Measurements from ENCODE around the gene PLXNA4.

Gene PLXNA4

DNA sequence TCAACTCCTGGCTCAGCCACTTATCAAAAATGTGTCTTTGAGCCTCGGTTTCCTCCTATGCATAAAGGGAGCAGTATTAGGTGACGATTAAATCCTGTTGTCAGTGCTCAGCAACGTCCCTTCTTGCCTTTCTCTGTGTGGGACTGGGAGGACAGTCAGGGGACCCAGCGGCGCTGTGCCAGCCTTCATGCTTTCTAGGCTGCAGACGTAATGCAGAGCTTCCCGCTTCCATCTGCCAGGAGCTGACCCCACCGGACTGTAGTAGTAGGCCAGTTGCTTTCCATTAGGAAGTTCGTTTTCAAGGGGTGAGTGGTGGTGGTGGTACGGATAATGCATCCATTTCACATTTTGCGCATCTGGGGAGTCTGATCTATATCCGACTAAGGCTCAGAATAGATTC, 321.8 kb downstream of the PLXNA4 start:
- DNase-seq: no peak

DNA sequence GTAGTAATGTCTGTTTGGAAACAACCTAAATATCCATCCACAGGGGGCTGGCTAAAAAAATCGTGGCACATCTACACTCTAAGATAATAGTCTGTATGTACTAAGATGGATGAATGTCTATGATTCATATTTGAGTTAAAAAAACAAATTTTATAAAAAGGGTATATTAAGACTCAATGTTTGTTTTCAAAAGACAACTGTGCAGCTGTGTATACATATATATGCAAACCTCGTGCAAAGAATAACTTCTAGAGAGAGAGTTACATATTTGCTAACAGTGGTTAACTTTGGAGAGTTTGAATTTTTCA, 323.5 kb downstream of the PLXNA4 start:
- no peak for DNase-seq

DNA sequence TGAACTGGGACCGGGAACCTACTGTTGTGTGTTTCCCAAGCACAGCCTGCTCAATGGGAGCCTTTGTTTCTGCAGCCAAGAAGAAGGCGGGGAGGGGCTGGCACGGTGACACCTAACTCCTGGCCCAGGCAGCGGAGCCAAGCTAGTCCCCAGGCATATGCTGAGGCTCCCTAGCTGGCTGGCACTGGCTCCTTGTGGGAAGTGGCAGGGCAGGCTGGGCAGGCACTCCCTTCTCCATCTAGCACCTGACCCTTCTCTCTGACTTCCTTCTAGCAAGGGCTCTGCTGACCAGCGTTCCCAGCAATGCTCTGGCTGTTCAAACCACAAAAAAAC, 325.0 kb downstream of the PLXNA4 start:
- no peak for DNase-seq

DNA sequence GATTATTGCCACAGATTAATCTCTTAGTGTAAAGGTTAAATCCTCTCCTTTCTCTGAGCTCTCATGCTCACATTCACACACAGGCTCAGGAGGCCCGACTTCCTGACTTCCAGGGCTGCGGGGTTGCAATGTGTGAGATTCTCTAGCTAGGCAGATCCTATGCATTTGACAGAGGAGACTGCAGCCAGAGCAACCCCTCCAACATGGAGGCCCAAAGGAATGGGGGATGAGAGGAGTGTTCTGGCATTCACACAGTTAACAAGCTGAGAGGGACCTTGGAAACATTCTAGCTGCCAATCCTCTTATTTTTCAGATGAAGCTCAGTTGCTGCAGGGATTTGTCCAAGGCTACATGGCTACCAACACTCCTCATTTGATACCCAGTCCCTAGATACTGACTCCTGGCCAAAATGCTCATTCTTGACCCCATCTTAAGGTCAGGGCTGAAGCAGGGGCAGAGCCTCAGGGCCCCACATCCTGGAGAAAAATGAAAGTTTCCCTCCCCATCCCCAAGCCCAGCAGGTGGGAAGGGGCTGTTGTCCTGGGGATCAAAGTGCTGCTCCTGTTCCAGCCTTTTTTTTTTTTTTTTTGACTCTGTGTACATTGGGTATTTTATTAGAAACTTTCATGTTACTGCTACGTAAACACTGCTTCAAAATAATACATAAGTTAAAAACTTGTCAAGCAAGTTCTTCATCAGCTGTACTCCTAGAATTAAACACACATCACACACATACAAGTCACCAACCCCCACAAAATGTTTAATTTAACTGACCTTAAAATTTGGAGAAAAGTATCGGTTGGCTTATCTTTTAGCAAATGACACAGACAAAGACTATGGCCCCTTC, 325.6 kb downstream of the PLXNA4 start:
- no peak for DNase-seq

DNA sequence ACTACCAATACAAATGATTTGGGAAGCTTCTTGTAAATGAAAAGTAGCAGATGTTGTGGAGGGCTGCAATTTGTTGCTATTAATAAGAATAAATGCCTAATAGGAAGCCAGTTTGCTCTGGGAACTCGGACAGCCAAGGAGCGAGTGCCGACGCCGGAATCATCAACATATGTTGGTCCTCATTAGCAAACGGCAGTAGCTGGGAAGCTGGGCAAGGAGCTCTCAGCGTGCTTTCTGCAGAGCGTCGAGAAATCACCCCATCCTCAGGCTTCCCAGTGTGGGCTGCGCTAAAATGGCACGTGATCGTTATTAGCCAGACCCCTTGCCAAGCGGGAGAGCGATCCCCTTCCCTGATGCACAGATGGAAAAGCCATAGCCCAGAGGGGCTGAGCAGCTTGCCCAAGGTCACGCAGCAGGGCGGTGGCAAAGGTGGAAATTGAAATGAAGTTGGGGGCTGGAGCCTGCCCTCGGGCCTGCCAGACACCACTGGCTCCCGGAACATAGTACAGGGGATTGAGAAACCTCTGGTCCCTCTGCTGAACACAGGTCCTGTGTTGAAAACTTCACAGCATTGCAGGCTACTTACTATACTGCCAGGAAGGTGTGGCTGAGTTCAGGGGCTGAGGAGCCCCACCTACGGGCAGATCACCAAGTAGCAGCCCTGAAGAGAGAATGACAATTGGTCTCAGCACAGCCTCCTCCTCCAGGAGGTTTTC, 326.9 kb downstream of the PLXNA4 start:
- DNase-seq: no peak

DNA sequence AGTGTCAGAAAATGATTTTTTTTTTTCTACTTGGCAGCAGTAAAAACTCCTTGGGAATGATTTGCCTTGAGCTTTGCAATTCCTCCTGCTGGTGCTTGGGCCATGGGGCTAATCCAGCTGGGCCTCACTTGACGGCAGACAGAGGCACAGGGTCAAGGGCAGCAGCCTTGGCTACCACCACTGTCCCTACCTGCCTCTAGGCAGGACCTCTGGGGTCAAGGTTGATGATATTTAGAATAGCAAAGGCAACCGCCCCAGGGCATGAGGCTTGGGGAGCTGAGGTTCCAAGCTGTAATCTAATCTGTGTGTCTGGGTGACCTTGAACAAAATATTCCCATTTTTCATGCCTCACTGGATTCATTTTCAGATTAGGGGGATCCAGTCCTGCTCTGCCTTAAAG, 327.4 kb downstream of the PLXNA4 start:
- no peak for DNase-seq

DNA sequence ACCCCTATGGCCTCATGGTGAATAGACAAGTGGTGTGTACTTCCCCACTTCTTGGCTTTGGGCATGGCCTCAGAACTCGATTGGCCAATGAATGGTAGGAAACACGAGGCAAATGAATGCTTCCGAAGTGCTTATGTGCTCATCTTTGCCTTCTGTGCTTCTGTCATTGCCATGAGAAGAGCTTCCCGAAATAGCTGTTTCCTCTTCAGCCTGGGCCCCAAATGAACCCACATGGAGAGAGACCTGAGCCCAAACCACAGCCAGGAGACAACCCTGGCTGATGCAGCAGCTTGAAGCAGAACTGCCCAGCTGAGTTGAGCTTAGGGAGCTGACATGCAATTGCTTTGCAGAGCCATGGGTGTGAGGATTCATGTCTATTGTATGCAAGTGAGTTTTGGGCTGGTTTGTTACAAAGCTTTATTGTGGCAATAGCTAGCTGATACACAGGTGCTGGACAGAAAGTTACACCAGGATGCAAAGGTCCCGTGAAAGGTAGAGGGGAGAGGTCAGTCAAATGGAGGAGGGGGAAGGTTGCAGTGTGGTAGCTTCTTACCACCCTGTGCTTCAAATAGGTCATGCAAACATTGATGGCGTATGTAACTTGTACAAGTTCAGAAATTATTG, 328.2 kb downstream of the PLXNA4 start:
- DNase-seq: no peak

DNA sequence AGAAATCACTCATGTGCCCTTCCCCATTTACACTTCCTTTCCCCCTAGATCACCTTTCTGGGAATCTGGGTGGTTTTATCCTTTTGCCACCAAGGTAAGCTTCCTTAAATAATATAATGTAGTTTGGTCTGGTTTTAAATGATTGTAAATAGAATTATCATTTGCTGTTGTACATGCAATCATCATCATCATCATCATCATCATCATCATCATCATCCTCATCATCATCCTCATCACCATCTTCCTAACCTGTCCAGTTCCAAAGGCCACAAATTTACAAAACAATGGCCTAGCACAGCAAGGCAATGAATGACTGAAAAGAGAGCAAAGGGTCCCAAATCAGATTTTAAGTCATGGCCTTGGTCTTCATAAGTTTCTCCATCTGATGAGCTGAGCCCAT, 329.7 kb downstream of the PLXNA4 start:
- DNase-seq: no peak

DNA sequence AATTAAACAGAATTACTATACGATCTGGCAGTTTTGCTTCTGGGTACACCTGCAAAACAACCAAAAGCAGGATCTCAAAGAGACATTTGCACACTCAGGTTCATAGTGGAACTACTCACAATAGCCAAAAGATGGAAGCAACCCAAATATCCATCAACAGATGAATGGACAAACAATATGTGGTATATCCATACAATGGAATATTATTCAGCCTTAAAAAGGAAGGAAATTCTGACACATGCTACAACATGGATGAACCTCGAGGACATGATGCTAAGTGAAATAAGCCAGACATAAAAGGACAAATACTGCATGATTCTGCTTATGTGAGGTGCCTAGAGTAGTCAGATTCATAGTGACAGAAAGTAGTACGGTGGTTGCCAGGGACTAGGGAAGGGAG, 330.7 kb downstream of the PLXNA4 start:
- no peak for DNase-seq

DNA sequence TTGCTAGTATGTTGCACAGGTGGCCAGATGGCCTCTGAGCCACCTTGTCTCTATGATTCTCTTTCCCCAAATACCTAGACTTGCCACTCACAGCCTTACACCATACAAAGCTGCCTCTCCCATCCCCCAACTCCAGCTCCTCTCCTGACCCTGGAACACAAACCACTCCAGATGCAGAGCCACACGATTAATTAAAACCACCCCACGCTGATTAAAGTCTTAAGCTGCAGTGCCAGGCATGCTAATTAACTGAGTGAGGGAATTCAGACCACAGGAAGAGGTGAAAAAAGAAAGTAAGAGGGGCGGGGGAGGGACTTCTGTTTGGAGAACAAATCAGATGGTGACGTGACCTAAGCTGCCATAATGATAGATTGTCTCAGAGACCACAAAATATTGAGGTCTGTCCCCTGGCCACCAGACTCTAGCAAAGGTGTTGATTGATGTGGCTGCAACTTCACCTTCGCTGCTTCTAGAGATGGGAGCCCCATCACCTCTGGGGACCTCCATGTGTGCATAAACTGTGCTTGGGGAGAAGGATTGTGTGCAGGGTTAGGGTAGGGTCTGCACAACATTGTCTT, 331.3 kb downstream of the PLXNA4 start:
- no peak for DNase-seq

DNA sequence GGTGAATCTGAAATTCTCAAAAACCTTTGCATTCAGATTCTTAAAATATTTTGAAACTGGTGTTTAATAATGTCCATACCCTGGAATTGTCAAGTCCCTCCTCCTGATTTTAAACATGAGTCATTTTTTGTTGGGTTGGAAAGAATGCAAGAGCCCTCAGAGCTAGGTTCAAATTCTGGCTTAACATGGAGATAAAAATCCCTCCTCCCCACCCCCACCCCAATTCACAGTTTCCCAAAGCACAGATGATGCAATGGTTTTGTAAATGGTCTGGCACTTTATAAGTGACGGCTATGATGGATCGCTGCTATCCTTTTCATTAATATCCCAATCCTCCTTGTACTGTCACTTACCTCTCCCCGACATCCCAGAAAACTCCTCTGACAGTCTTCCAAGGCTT, 332.8 kb downstream of the PLXNA4 start:
- no peak for DNase-seq

DNA sequence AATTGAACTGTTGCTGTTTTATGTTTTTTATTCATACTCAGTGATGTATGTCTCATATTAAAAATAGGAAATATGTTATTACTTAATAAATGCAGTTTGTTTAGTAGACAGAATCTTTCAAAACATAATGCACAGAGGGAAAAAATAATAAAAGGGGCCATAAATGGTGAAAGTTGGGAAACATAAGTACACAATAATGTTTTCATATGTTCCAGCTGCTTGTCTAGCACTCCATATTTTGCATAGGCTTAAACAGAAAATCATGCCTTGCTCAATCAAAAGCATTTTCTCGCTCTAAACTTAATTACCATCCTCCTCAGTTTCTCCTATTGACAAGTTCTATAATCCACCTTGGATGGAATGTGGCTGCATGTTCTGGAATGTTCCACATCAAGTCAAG, 333.2 kb downstream of the PLXNA4 start:
- DNase-seq: no peak

DNA sequence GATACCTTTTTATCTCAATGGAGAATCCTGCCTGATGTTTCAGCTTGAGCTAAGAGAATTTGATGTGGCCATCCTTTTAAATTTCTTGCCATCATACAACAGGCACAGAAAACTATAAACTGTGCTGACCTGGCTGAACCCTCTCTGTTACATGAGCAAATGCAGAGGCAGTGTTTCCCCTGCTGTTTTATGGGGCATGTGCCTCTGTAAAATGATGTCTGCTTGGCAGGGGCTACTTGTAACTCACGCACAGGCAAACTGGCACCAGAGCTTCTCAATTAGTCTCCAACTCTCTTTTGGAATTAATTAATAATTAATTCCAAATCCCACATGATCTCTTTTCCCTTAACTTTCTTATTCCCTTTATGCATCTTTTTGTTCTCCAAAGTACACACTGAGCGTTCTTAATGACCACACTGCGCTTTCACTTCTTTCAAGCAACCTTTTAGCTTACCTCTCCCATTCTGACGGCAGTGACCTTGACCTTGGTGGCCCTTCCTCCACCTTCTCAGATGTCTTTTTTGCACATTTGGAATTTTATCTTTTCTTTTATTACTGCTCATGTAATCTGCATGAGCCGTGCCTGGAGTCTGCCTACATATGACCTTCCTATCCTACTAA, 334.0 kb downstream of the PLXNA4 start:
- DNase-seq: no peak

DNA sequence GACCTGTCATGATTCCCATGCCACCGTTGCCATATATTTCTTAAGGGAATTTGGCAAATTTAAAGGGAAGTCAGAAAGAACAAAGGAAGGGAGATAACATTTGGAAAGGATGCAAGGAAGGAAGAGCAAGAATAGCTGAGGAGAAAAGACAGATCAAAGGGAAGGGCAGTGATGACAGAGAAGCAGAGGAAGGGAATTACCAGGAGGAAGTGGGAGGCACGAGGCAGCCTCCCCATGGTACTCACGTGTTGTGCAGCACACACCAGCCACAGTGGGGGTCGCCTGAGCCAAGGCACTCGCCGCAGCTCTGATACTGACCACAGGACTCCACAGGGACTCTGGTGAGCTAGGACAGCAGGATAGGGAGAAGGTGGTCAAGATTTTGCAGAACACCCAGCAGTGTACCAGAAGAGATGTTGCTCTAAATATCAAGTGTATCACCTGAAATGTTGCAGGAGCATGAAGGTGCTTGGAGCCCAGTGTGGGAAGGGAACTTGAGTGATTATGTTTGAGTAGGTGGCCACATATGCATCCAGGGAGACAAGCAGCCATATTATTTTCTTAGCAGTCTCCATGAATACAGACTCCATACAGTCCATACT, 335.3 kb downstream of the PLXNA4 start:
- DNase-seq: no peak

DNA sequence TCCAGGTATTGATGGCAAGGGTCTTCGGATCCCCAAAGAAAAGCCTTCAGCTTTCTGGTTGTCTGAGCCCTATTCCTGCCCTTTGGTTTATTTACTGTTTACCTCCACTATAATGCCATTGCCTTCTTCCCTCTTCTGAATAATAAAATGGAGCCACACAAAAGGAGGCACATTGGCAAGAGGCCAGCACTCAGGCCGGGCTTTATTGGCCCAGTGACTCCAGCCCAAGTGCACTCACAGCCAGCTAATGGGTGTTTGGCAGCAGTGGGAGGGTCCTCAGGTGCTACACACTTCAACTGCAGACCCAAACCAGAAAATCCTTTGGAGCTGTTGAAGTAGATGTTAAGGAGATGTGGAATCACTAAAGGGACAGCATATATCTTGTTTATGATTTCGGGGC, 336.0 kb downstream of the PLXNA4 start:
- no peak for DNase-seq

DNA sequence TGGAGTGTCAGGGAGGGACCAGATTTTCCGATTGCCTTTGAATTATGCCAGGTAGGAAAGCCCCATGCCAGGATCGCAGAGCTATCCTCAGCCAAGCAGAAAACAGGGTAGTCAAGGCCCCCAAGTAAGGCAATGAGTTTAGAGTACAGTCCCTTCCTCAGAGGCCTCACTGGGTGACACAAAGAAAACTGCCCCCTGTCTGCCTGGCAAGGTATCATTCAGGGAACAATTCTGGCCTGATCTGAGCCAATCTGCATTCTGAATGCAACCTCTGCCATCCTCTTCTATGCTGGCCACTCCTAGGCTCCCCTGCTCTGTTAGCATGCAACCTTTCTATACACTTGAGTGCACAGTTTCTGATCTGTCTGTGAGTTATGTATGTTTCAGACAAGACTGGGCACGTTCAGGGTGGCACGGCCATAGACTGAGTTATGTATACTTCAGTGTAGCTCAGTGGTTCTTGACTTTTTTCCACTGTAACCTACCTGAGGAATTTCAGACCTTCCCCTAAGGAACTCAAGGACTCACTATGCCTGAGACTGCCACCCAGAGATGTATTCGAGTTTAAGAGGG, 336.8 kb downstream of the PLXNA4 start:
- no peak for DNase-seq

DNA sequence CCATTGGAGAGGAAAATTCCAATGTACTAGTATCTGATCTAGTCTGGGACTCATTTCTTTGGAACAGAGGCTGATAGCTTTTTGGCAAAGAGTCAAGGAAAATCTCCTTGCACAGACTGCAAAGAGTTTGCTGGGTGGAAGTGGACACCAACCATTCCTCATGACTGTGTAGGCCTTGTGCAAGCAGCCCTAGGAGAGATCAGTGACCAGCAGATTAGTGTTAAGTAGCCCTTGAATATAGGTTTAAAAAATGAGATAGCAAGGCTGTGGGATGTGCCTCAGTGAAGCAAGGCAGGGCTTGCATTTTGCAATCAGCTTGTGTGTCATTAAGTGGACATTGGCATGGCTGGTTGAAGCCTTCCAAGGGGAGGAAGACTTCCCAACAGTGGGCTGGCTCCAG, 341.6 kb downstream of the PLXNA4 start:
- no peak for DNase-seq

DNA sequence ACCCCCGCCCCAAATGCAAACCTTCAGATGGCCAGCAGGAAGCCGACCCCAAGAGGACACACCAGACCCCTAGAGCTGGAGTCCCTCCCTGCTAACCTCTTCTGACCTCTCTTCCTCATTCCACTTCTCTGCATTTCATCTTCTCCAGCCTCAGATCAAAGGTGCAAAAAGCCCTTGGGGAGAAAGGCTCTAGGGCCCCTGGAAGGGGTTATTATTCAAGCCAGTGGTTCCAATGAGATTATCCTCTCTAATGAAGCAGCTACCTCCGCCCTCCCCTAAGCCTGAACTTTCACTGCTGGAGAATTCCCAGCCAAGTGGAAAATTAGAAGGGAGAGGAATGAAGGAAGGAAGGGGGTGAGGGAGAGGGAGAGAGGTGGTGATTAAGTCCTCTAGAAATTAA, 343.9 kb downstream of the PLXNA4 start:
- no peak for DNase-seq

DNA sequence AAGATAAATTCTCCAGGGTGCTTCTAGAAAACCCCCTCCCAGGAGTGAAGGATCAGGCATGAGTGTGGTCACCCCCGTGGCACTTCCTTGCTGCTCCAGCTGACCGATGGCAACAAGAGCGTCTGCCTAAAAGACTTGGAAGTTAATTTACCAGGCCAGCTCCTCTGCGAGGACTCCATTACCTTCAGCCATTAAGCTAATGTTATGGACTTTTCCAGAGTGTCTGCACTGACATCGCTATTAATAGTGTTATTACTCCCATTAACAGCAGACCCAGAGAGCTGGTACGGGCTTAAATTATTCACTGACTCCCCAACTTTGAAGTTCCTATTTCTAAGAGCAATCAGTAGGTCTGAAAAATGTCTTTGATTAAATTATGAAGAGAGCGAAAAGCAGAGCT, 345.8 kb downstream of the PLXNA4 start:
- DNase-seq: no peak

DNA sequence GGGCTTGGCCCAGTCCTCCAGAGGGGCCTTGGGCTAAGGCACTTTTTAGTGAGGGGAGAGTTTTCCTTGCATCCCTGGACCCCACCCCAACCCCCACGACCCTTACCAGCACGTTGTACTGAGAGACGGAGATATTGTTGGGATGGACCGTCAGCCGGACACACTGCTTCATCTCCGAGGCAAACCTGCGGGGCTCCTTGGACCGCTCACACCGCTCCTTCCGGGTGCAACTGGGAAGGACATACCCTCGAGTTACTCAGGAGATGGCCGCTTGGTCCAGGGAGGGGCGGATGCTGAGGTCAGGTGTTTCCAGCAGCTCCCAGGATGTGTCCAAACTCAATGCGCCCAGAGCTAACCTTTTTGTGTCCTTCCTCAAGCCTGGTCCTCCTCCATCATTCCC, 348.0 kb downstream of the PLXNA4 start:
- no peak for DNase-seq

DNA sequence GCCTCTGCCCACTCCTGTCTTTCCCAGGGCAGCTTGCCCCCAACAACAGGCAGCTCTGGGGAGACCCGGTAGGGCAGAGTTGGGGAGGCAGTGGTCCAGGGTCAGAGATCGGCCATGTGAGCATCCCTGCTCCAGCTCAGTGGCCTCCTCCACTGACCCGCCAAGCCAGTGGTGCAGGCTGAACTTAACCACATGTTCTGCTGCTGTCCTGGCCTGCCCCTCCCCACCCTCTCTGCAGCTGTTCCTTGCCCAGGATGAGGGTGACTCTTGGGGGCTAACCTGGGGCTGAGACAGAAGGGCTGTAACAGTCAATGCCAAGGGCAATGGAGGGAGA, 349.3 kb downstream of the PLXNA4 start:
- DNase-seq: no peak

DNA sequence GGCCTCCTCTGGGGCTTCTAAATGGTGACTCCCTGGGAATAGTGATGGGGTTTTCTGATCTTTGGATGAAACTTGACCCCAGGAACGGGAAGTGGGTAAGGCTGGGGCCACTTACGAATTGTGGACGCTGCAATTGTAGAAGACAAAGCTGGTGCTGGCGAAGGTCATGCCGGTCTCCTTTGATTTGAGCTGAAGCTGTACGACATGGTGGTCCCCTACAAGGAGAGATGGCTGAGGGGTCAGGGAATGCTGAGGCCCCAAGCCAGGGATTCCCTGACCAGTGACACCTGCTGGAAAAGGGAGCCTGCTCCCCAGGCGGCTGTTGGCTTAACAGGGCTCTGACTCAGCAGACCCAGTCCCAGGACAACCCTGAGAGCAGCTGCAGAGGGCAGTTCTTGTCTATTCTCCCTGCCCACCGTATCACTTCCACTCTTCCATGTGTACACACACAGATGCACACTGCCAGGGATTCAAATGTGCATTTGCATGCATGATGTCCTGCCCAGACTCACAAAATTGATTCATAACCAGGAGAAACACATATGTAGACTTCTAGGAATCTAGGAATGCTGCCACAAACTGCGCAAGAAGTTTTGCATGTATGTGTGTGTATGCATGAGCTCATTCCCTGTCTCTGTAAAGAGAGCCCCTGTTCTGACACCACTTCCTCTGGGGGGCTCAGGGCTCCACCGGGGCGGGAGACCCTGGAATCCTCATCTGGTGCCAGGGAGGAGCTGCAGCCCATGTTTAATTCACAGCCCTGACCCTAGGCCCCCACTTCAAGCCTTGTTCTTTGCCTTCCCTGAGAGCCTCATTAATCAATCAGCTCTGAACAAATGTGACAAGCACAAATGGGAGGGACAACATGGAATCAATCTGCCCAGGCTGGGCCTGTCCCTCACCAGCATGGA, 350.0 kb downstream of the PLXNA4 start:
- DNase-seq: no peak

Data from bone marrow (tissue), 2 donors.